ENCODE results near the gene LARGE1. TPM values are rescaled to one million over a fixed set of nuclear protein-coding genes. Genes with fewer than 3 reads are reported as not detected.

LARGE1 gene
- total RNA-seq, 4 donors from 2014 or later = 78.1 to 156 (median 104) TPM

DNA sequence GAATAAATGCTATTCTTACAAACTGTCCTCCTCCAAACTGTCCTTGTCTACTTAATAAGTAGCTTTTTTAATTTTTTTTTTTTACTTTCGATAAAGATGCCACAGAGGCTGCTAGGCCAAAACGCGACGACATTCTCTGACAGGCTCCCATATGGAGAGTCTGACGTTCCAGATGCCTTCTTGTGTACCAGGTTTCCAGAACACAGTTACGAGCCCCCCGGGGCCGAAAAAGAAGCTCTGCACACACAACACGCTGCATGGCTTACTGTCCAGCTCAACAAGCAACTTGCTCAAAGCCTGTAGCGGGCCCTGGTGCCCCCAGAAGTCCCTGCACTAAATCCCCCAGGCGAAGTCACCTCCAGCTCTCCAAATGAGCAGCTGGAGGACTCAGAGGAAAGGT lies 39.3 kb downstream of the LARGE1 start:
- no peaks in the 10 kb centered on the region for H3K4me1 ChIP-seq
- TF ChIP-seq, protein P1, sequence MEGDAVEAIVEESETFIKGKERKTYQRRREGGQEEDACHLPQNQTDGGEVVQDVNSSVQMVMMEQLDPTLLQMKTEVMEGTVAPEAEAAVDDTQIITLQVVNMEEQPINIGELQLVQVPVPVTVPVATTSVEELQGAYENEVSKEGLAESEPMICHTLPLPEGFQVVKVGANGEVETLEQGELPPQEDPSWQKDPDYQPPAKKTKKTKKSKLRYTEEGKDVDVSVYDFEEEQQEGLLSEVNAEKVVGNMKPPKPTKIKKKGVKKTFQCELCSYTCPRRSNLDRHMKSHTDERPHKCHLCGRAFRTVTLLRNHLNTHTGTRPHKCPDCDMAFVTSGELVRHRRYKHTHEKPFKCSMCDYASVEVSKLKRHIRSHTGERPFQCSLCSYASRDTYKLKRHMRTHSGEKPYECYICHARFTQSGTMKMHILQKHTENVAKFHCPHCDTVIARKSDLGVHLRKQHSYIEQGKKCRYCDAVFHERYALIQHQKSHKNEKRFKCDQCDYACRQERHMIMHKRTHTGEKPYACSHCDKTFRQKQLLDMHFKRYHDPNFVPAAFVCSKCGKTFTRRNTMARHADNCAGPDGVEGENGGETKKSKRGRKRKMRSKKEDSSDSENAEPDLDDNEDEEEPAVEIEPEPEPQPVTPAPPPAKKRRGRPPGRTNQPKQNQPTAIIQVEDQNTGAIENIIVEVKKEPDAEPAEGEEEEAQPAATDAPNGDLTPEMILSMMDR (IDR thresholded peaks at IDR 0.05) = no peak
- TF ChIP-seq POLR2A (IDR thresholded peaks at IDR 0.05) = no peak
- H3K4me3 ChIP-seq = no peak overlapping the region
- H3K27me3 ChIP-seq = no peaks in the 10 kb centered on the region
- H3K9me3 ChIP-seq = no peaks in the 10 kb centered on the region
- H3K27ac ChIP-seq = no peak overlapping the region
- no peaks in the 10 kb centered on the region for H3K36me3 ChIP-seq
- no peak for DNase-seq

DNA sequence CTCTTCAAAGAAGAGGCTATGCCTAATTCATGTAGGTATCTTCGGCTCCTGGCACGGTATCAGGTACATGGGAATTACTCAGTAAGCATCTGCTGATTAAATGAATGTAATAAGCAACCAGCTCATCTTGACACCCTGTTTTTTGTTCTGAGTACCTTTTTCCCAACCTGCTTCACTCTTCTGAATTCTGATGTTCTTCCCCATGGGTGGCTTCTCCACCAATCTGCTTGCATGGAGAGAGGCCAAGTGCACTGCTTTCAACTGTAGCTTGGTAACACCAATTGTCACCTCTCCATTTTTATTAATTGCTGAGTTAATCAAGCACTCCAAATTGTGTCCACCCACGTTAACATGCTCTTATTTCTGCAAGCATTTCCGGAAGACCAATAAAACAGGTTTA lies 40.5 kb downstream of the LARGE1 start:
- TF ChIP-seq, protein P1 (IDR thresholded peaks at IDR 0.05) = no peak
- TF ChIP-seq POLR2A (IDR thresholded peaks at IDR 0.05) = no peak
- H3K27me3 ChIP-seq = no peaks in the 10 kb centered on the region
- no peak overlapping the region for H3K27ac ChIP-seq
- no peak for DNase-seq
- no peaks in the 10 kb centered on the region for H3K9me3 ChIP-seq
- H3K36me3 ChIP-seq = no peaks in the 10 kb centered on the region
- peaks cover 0 to 11% (median 0%) of the 10 kb centered on the region in 4 donors for H3K4me1 ChIP-seq
- no peak overlapping the region for H3K4me3 ChIP-seq

DNA sequence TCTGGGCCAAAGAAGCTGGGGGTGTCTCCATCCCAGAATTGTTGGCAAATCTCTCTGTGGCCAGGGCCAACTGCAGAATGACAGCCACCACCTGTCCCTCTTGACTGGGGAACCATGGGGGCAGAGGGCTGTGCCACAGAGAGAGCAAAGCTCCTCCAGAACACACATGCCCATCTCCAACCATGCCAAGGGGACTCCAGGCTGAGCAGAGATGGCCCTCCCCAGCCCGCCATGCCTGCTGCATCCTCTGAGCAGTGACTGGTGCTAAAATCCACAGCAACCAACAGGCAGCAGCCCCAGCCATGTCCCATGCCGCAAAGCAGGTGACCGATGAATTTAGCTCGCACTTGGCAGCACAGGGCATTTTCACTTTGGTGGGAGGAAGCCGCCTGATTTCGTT lies 45.0 kb downstream of the LARGE1 start:
- no peak overlapping the region for H3K27ac ChIP-seq
- TF ChIP-seq, protein P1 (IDR thresholded peaks at IDR 0.05) = no peak
- no peak for TF ChIP-seq POLR2A (IDR thresholded peaks at IDR 0.05)
- H3K9me3 ChIP-seq = no peaks in the 10 kb centered on the region
- H3K36me3 ChIP-seq = no peaks in the 10 kb centered on the region
- H3K4me3 ChIP-seq = no peak overlapping the region
- H3K27me3 ChIP-seq = no peaks in the 10 kb centered on the region
- peaks cover 0 to 29% (median 0%) of the 10 kb centered on the region in 4 donors for H3K4me1 ChIP-seq
- no peak for DNase-seq

DNA sequence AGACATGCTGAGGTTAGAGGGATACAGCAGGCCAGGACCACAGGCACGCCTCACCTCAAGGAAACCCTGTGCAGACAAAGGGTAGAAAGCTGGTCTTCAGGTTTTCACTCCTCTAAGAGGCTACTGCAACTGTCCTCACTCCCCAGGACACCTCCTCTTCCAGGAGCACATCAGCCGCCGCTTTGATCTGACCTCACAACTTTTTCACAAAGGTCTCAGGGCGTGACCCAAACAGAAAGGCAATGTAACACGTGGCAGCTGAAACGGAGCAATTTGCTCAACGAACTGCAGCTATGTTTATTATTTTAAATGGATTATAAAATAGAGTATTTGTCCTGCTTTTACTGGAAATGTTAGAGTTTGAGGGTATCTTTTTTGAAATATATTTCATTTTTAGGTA lies 46.1 kb downstream of the LARGE1 start:
- DNase-seq = peak in 1 of 3 donors; percentile 58
- H3K27ac ChIP-seq = peak overlapping the region in 1 of 4 donors; percentile 5
- H3K4me3 ChIP-seq = no peak overlapping the region
- H3K27me3 ChIP-seq = no peaks in the 10 kb centered on the region
- H3K36me3 ChIP-seq = no peaks in the 10 kb centered on the region
- H3K4me1 ChIP-seq = peaks cover 0 to 29% (median 0%) of the 10 kb centered on the region in 4 donors
- H3K9me3 ChIP-seq = no peaks in the 10 kb centered on the region
- no peak for TF ChIP-seq POLR2A (IDR thresholded peaks at IDR 0.05)
- TF ChIP-seq, protein P1 (IDR thresholded peaks at IDR 0.05) = no peak

DNA sequence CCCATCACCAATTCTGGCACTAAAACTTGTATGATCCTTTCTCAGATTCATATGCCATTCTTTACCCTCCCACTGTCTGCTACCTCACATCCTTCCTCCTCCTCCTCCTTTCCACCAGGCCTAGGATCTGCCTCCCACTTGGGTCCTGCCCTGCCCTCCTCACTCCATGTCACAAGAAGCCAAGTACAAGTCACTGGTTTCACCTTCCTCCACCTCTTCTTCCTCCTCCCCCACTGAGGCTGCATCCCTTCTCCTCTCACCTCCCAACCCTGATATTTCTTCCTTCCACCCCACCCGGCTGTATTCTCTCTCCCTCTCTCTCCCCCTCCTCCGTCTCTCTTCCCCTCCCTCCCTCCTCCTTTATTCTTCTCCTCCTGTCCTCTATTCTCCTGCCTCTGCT lies 46.6 kb downstream of the LARGE1 start:
- H3K27ac ChIP-seq = peak overlapping the region in 2 of 4 donors; percentile 26 to 36
- H3K4me3 ChIP-seq = no peak overlapping the region
- no peaks in the 10 kb centered on the region for H3K36me3 ChIP-seq
- DNase-seq = no peak
- H3K4me1 ChIP-seq = peaks cover 0 to 29% (median 0%) of the 10 kb centered on the region in 4 donors
- TF ChIP-seq, protein P1 (IDR thresholded peaks at IDR 0.05) = no peak
- no peak for TF ChIP-seq POLR2A (IDR thresholded peaks at IDR 0.05)
- no peaks in the 10 kb centered on the region for H3K9me3 ChIP-seq
- H3K27me3 ChIP-seq = no peaks in the 10 kb centered on the region

DNA sequence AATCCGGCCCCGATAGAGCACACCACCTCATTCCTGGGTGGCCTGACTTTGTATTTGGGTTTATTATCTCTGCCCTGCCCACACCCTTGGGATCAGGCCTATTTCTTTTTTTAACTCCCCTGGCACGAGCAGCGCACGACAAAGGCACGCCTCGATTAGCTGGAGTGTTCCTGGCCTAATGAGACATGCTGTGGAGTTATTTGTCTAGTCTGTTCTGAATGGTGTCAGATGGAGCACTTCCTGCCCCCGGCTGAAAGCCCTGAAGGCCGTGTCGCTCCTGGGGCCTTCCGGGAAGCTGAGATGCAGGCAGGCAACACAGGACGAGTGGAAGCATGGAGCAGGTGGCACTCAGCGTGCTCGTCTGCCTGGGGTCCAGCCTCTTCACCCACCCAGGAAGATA lies 47.1 kb downstream of the LARGE1 start:
- no peak for DNase-seq
- no peaks in the 10 kb centered on the region for H3K36me3 ChIP-seq
- H3K27me3 ChIP-seq = no peaks in the 10 kb centered on the region
- no peaks in the 10 kb centered on the region for H3K9me3 ChIP-seq
- peak overlapping the region in 2 of 4 donors; percentile 26 to 36 for H3K27ac ChIP-seq
- peaks cover 0 to 29% (median 0%) of the 10 kb centered on the region in 4 donors for H3K4me1 ChIP-seq
- TF ChIP-seq, protein P1 (IDR thresholded peaks at IDR 0.05) = no peak
- H3K4me3 ChIP-seq = no peak overlapping the region

Measured in Peyer's patch (tissue), 4 donors.